PC-3 (cell line): ENCODE results near the gene NDEL1. TPM values are rescaled to one million over a fixed set of nuclear protein-coding genes. Genes with fewer than 3 reads are reported as not detected.
"Not testable (repeated sequence)": the region's sequence is repeated elsewhere in the genome, so short reads cannot be mapped to it uniquely, and the experiment has no call there.

Experiments used
- ATAC-seq: fragments of 200-7000 bp; cut with Tn5 transposase; 2 replicates; pipeline ENCODE4 v1.9.1; 2020; ENCODE audit warnings: mild to moderate bottlenecking, moderate library complexity
- BruUV-seq: library from RNA; stranded (reverse); fragments of 400-500 nt; replicated peaks from 2 replicates; lab custom pipeline; 2021; lab: Mats Ljungman, UMichigan
- CTCF ChIA-PET: fragments of 300-600 bp; sonication (Branson Sonifier 250); formaldehyde crosslinking; loops from one replicate; lab custom pipeline; 2022; ENCODE audit warnings: antibody characterized with exemption; lab: Charles Lee
- POLR2A ChIA-PET: fragments of 300-600 bp; sonication (Branson Sonifier 250); formaldehyde crosslinking; loops from one replicate; lab custom pipeline; 2022; ENCODE audit warnings: antibody characterized with exemption; ENCODE audit not compliant: unreplicated experiment; lab: Charles Lee
- DNase-seq: peaks from one replicate; pipeline ENCODE4 v3.0.0-alpha.2; 2015
- H2AFZ ChIP-seq: fragments of 300-600 bp; sonication (generic); 2 replicates; pipeline ENCODE4 v1.6.0; 2016; ENCODE audit warnings: antibody characterized with exemption, low read length
- H3F3A ChIP-seq: fragments of 300-600 bp; sonication (generic); one replicate; pipeline ENCODE4 v1.6.0; 2017; ENCODE audit warnings: antibody characterized with exemption, low read length, control low read depth, mild to moderate bottlenecking; ENCODE audit not compliant: unreplicated experiment
- H3K27ac ChIP-seq: fragments of 300-600 bp; sonication (generic); 2 replicates; pipeline ENCODE4 v1.5.1; 2016; ENCODE audit warnings: mild to moderate bottlenecking, low read length
- H3K27me3 ChIP-seq: fragments of 300-600 bp; sonication (generic); 2 replicates; pipeline ENCODE4 v1.6.1; 2016; ENCODE audit warnings: low read length, mixed read lengths
- H3K36me3 ChIP-seq: fragments of 300-600 bp; sonication (generic); 2 replicates; pipeline ENCODE4 v1.6.1; 2016; ENCODE audit warnings: low read depth, mixed run types, low read length, mixed read lengths
- H3K4me1 ChIP-seq: fragments of 300-600 bp; sonication (generic); 2 replicates; pipeline ENCODE4 v1.5.1; 2016; ENCODE audit warnings: low read length; ENCODE audit not compliant: insufficient read depth
- H3K4me2 ChIP-seq: fragments of 300-600 bp; sonication (generic); 2 replicates; pipeline ENCODE4 v1.6.0; 2016; ENCODE audit warnings: low read length
- H3K4me3 ChIP-seq: fragments of 300-600 bp; sonication (generic); 2 replicates; pipeline ENCODE4 v1.5.1; 2016; ENCODE audit warnings: mild to moderate bottlenecking, low read length, mixed read lengths
- H3K79me2 ChIP-seq: fragments of 300-600 bp; sonication (generic); 2 replicates; pipeline ENCODE4 v1.6.1; 2017; ENCODE audit warnings: low read length, mixed read lengths
- H3K9ac ChIP-seq: fragments of 300-600 bp; sonication (generic); 2 replicates; pipeline ENCODE4 v1.6.0; 2016; ENCODE audit warnings: mild to moderate bottlenecking, low read length
- H3K9me2 ChIP-seq: fragments of 300-600 bp; sonication (generic); replicated peaks from 2 replicates; pipeline ENCODE4 v1.6.1; 2016; ENCODE audit warnings: mixed run types, low read length, mixed read lengths
- H3K9me3 ChIP-seq: fragments of 300-600 bp; sonication (generic); 2 replicates; pipeline ENCODE4 v1.6.1; 2016; ENCODE audit warnings: low read length, mixed read lengths
- H4K20me1 ChIP-seq: fragments of 300-600 bp; sonication (generic); 2 replicates; pipeline ENCODE4 v1.6.1; 2016; ENCODE audit warnings: low read length, mixed read lengths
- CTCF ChIP-seq: fragments of 300-600 bp; sonication (generic); conservative IDR thresholded peaks from 2 replicates; pipeline ENCODE4 v1.5.1; 2017; ENCODE audit warnings: antibody characterized with exemption, low read depth, mild to moderate bottlenecking, low read length
- EZH2 ChIP-seq: fragments of 300-600 bp; sonication (generic); IDR thresholded peaks from one replicate; pipeline ENCODE4 v1.6.1; 2017; ENCODE audit warnings: antibody characterized with exemption, mild to moderate bottlenecking, low read length; ENCODE audit not compliant: unreplicated experiment
- EZH2phosphoT487 ChIP-seq: fragments of 300-600 bp; sonication (generic); IDR thresholded peaks from 2 replicates; pipeline ENCODE4 v1.6.1; 2018; ENCODE audit warnings: mild to moderate bottlenecking, antibody characterized with exemption, low read length, borderline replicate concordance
- intact Hi-C: fragments of 100-400 bp; cut with micrococcal nuclease; formaldehyde crosslinking; loops from 2 replicates; pipeline ENCODE4 v1.9.0; 2023
- total RNA-seq: library from RNA; depleted of rRNA; stranded (reverse); fragments of >200 nt; gene quantifications from 2 replicates; pipeline ENCODE4 v1.2.3, GENCODE V29; 2014

The NDEL1 gene
- total RNA-seq, 1 experiment from 2014 or later: 32.7 TPM

GRCh38 chr17:8392674-8393469 is 42.8 kb upstream of the NDEL1 start:
- DNase-seq (no peak), ATAC-seq (no peak)
- no peak overlapping the region for H3K4me3 ChIP-seq
- CTCF ChIA-PET: interaction anchor here (0.5 kb wide), 1 partner anchor 16 kb away, joined by 8 read pairs; no protein-coding TSS in a partner anchor
- no peaks in the 10 kb centered on the region for H3K36me3 ChIP-seq
- intact Hi-C loops: no loop called here
- H3K79me2 ChIP-seq: no peaks in the 10 kb centered on the region
- H3K9ac ChIP-seq: no peak overlapping the region
- TF ChIP-seq EZH2 (no peak), CTCF (no peak), EZH2phosphoT487 (no peak)
- H3K4me1 ChIP-seq: peaks cover 11% of the 10 kb centered on the region
- no peak overlapping the region for H3K4me2 ChIP-seq
- no peaks in the 10 kb centered on the region for H3K27me3 ChIP-seq
- peak overlapping the region; percentile 49 for H3K27ac ChIP-seq
- no TSS peak for BruUV-seq
- no peaks in the 10 kb centered on the region for H3K9me3 ChIP-seq
- no peaks in the 10 kb centered on the region for H4K20me1 ChIP-seq
- no peaks in the 10 kb centered on the region for H3F3A ChIP-seq
- no peaks in the 10 kb centered on the region for H3K9me2 ChIP-seq
- no peak overlapping the region for H2AFZ ChIP-seq
- POLR2A ChIA-PET: no interaction called here

DNA sequence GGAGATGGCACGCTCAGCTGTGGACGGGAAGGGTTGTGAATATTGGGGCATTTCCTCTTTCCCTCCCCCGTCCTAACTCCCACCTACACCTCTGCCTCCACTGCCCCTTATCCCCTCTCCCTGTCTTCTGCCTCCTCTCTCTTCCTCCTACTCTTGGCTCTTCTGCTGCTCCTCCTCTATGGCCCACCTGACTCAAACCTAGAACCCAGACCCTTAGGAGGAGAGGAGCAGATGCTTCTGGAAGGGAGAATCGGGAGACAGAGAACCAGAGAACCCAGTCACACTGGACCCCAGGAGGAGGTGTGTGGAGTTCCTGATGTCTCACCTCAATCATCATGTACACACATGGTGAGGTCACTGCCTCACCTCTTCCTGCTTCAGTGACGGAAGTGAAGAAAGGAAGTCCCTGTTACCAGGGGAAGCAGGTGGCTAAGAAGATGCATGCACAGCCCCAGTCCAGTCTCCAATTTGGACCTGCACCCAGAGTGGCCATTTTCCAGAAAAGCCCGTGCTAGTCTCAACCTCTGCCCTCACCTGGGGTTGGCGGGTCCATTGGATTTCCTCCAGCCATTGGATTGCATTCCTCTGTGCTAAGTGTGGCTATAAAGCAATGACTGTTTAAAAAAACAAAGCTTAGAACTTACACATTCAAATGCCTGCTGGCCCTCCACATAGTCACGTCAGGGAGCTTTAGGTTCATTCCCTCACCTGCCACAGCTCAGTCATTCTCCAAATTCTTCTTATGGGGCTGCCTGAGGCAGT is 42.0 kb upstream of the NDEL1 start:
- no peaks in the 10 kb centered on the region for H3K79me2 ChIP-seq
- H4K20me1 ChIP-seq: no peaks in the 10 kb centered on the region
- H3K9ac ChIP-seq: no peak overlapping the region
- intact Hi-C loops: no loop called here
- H3K4me1 ChIP-seq: peaks cover 11% of the 10 kb centered on the region
- no peaks in the 10 kb centered on the region for H3K36me3 ChIP-seq
- H3K9me3 ChIP-seq: no peaks in the 10 kb centered on the region
- peak overlapping the region; percentile 26; the same call in 1 of the 2 replicates for H3K4me2 ChIP-seq
- peak overlapping the region; percentile 49 for H3K27ac ChIP-seq
- H3K4me3 ChIP-seq: no peak overlapping the region
- H3K9me2 ChIP-seq: no peaks in the 10 kb centered on the region
- ChIA-PET POLR2A (no interaction called here), CTCF (no interaction called here)
- H2AFZ ChIP-seq: peak overlapping the region; percentile 64
- peak; percentile 88 for ATAC-seq
- TF ChIP-seq CTCF (no peak), EZH2 (no peak), EZH2phosphoT487 (no peak)
- BruUV-seq: no TSS peak
- H3K27me3 ChIP-seq: no peaks in the 10 kb centered on the region
- DNase-seq: peak; percentile 67
- no peaks in the 10 kb centered on the region for H3F3A ChIP-seq

- H3F3A ChIP-seq, H4K20me1 ChIP-seq, POLR2A ChIA-PET, H3K27me3 ChIP-seq, BruUV-seq, H3K4me2 ChIP-seq, CTCF ChIA-PET, ATAC-seq, H3K9me2 ChIP-seq, H3K4me3 ChIP-seq, H2AFZ ChIP-seq, H3K27ac ChIP-seq, H3K9ac ChIP-seq, DNase-seq, H3K36me3 ChIP-seq, H3K79me2 ChIP-seq, intact Hi-C loops, H3K9me3 ChIP-seq: not testable (repeated sequence)
- peaks cover 11% of the 10 kb centered on the region for H3K4me1 ChIP-seq
Measured at GRCh38 chr17:8394497-8394896, 41.2 kb upstream of the NDEL1 start.
